Measurements from ENCODE around the gene CUX1. TPM values are rescaled to one million over a fixed set of nuclear protein-coding genes. Genes with fewer than 3 reads are reported as not detected.

CUX1 gene
- total and polyA plus RNA-seq, 10 of the 15 experiments (the other 5 are each of a cell fraction or from before 2014, with no cell fraction given): 6.1 to 48.6 (median 25.9) TPM

- TF ChIP-seq SKIL (IDR thresholded peaks at IDR 0.05; ENCODE audit: low read depth, poor library complexity, severe bottlenecking) (no peak), JUND (IDR thresholded peaks at IDR 0.05; ENCODE audit: low read depth, low read length) (no peak), KDM1A (IDR thresholded peaks at IDR 0.05; ENCODE audit: borderline replicate concordance) (no peak), RUNX3 (IDR thresholded peaks at IDR 0.05; ENCODE audit: low read length) (no peak)
- TF ChIP-seq, protein P1, sequence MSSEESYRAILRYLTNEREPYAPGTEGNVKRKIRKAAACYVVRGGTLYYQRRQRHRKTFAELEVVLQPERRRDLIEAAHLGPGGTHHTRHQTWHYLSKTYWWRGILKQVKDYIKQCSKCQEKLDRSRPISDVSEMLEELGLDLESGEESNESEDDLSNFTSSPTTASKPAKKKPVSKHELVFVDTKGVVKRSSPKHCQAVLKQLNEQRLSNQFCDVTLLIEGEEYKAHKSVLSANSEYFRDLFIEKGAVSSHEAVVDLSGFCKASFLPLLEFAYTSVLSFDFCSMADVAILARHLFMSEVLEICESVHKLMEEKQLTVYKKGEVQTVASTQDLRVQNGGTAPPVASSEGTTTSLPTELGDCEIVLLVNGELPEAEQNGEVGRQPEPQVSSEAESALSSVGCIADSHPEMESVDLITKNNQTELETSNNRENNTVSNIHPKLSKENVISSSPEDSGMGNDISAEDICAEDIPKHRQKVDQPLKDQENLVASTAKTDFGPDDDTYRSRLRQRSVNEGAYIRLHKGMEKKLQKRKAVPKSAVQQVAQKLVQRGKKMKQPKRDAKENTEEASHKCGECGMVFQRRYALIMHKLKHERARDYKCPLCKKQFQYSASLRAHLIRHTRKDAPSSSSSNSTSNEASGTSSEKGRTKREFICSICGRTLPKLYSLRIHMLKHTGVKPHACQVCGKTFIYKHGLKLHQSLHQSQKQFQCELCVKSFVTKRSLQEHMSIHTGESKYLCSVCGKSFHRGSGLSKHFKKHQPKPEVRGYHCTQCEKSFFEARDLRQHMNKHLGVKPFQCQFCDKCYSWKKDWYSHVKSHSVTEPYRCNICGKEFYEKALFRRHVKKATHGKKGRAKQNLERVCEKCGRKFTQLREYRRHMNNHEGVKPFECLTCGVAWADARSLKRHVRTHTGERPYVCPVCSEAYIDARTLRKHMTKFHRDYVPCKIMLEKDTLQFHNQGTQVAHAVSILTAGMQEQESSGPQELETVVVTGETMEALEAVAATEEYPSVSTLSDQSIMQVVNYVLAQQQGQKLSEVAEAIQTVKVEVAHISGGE (CRISPR knock-in tag; IDR thresholded peaks at IDR 0.05): no peak
These were observed 94.6 kb downstream of the CUX1 start (continued) for GRCh38 chr7:101911800-101912715.

DNA sequence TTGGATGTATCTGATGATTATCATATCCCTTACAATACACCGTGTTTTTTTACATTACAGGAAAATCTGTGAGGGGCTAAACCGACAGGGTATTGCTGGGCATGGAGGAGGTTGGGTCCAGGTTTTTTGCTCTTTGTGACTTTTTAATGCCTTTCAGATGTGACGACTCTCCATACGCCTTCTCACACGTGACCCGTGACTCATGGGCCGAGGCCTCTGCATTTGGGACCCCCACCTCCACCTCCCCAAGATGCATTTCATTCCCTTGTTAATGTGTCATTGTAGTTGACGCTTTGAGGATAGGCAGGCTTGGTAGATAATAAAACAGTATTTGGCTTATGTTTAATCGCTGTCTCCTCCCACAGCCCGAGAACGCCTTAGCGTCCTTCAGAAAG is 95.3 kb downstream of the CUX1 start:
- CTCF ChIA-PET: no interaction called here
- Histone ChIP-seq H2AFZ (ENCODE audit: control insufficient read depth, low read depth, low read length) (no peak overlapping the region), H3K79me2 (ENCODE audit: control insufficient read depth, insufficient read depth, low read length) (no peaks in the 10 kb centered on the region; the same call in none of the 2 replicates), H3K4me1 (ENCODE audit: control insufficient read depth, insufficient read depth, low read length) (no peaks in the 10 kb centered on the region), H3K36me3 (ENCODE audit: control insufficient read depth in 2 of 2, insufficient read depth in 2 of 2, low read length in 1 of 2) (peaks cover 0 to 15% of the 10 kb centered on the region in 2 experiments; a peak in 3 of 4 replicates), H3K9me3 (replicated peaks; ENCODE audit: control insufficient read depth, insufficient read depth, low read length) (no peaks in the 10 kb centered on the region), H3K27ac (ENCODE audit: control insufficient read depth, insufficient read depth) (no peak overlapping the region), H3K27me3 (replicated peaks in 1 of 2; ENCODE audit: control insufficient read depth in 2 of 2, insufficient read depth in 2 of 2, low read length in 1 of 2) (no peaks in the 10 kb centered on the region), H3K9ac (ENCODE audit: control insufficient read depth, insufficient read depth, low read length) (no peak overlapping the region), H4K20me1 (ENCODE audit: control insufficient read depth, insufficient read depth) (no peaks in the 10 kb centered on the region), H3K4me3 (no peak overlapping the region), H3K4me2 (ENCODE audit: control insufficient read depth, insufficient read depth) (no peak overlapping the region)
- TF ChIP-seq BRCA1 (IDR thresholded peaks at IDR 0.05; ENCODE audit: low read depth, low read length) (no peak), LARP7 (IDR thresholded peaks at IDR 0.05) (no peak)
- in situ Hi-C loops (cut with MboI): no loop called here
- intact Hi-C loops (cut with micrococcal nuclease; ENCODE audit: unreplicated experiment): no loop called here
- RAD21 ChIA-PET (ENCODE audit: unreplicated experiment): no interaction called here
- FAIRE-seq: no peak
- BruUV-seq (replicated peaks): no TSS peak
- WGBS (ENCODE audit: insufficient coverage, insufficient replicate concordance, low lambda C conversion rate, missing lambda C conversion rate): 91% methylated on average over 12 of the region's 12 CpGs
- SMC1A ChIA-PET (ENCODE audit: uncharacterized antibody, unreplicated experiment): no interaction called here
- DNase-seq (ENCODE audit: low read depth, low spot score): no peak
- ATAC-seq: no peak
- POLR2A ChIA-PET: no interaction called here
